ENCODE results near the gene KIAA1328.

The KIAA1328 gene

GRCh38 chr18:37085362-37085761 is 256.4 kb downstream of the KIAA1328 start:
- Histone ChIP-seq H3F3A (ENCODE audit: insufficient read depth) (no peaks in the 10 kb centered on the region), H2AFZ (ENCODE audit: low read depth, low read length, severe bottlenecking) (no peak overlapping the region), H3K79me2 (ENCODE audit: insufficient read depth, low read length) (no peaks in the 10 kb centered on the region), H3K4me2 (ENCODE audit: low read depth, low read length, poor library complexity, severe bottlenecking) (no peak overlapping the region), H3K9me3 (ENCODE audit: insufficient read depth, low read length) (no peaks in the 10 kb centered on the region), H3K27me3 (ENCODE audit: low read length) (no peaks in the 10 kb centered on the region), H3K9me2 (replicated peaks; ENCODE audit: insufficient read depth, low read length) (no peaks in the 10 kb centered on the region), H3K4me3 (ENCODE audit: insufficient read depth, low read length, poor library complexity, severe bottlenecking) (no peak overlapping the region), H4K20me1 (ENCODE audit: low read depth, low read length) (no peaks in the 10 kb centered on the region), H3K36me3 (ENCODE audit: low read length) (no peaks in the 10 kb centered on the region), H3K9ac (ENCODE audit: low read length) (no peak overlapping the region), H3K27ac (ENCODE audit: low read depth, low read length) (no peak overlapping the region)
- no peak for TF ChIP-seq EZH2phosphoT487 (conservative IDR thresholded peaks at IDR 0.05; ENCODE audit: low read length)
- no peak for TF ChIP-seq CTCF (IDR thresholded peaks at IDR 0.05; ENCODE audit: insufficient read depth, low read length, poor library complexity, severe bottlenecking)

DNA sequence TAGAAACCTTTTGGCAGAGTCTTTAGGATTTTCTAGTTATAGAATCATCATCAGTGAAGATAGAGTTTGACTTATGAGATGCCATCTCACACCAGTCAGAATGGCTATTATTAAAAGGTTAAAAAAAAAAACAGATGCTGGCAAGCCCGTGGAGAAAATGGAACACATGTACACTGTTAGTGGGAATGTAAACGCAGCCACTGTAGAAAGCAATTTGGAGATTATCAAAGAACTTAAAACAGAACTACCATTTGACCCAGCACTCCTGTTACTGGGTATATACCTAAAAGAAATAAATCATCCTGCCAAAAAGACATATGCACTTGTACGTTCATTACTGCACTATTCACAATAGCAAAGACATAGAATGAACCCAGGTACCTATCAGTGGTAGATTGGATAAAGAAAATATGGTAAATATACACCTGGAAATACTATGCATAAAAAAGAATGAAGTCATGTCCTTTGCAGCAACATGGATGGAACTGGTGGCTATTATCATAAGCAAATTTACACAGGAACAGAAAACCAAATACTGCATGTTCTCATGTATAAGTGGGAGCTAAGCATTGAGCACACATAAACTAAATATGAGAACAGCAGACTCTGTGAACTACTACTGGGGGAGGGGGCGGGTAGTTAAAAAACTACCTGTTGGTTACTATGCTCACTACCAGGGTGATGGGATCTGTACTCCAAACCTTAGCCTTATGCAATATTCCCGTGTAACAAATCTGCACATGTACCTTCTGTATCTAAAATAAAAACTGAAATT is 279.0 kb downstream of the KIAA1328 start:
- H3K27ac ChIP-seq (ENCODE audit: low read depth, low read length), result no peak overlapping the region
- no peaks in the 10 kb centered on the region for H3K36me3 ChIP-seq (ENCODE audit: low read length)
- H3K9me3 ChIP-seq (ENCODE audit: insufficient read depth, low read length), result no peaks in the 10 kb centered on the region
- no peaks in the 10 kb centered on the region for H4K20me1 ChIP-seq (ENCODE audit: low read depth, low read length)
- no peak overlapping the region for H3K4me2 ChIP-seq (ENCODE audit: low read depth, low read length, poor library complexity, severe bottlenecking)
- H3K9me2 ChIP-seq (replicated peaks; ENCODE audit: insufficient read depth, low read length), result no peaks in the 10 kb centered on the region
- H3K4me3 ChIP-seq (ENCODE audit: insufficient read depth, low read length, poor library complexity, severe bottlenecking), result no peak overlapping the region
- H3K27me3 ChIP-seq (ENCODE audit: low read length), result no peaks in the 10 kb centered on the region
- H2AFZ ChIP-seq (ENCODE audit: low read depth, low read length, severe bottlenecking), result no peak overlapping the region
- no peaks in the 10 kb centered on the region for H3F3A ChIP-seq (ENCODE audit: insufficient read depth)
- H3K79me2 ChIP-seq (ENCODE audit: insufficient read depth, low read length), result no peaks in the 10 kb centered on the region
- no peak for TF ChIP-seq CTCF (IDR thresholded peaks at IDR 0.05; ENCODE audit: insufficient read depth, low read length, poor library complexity, severe bottlenecking)
- no peak overlapping the region for H3K9ac ChIP-seq (ENCODE audit: low read length)

DNA sequence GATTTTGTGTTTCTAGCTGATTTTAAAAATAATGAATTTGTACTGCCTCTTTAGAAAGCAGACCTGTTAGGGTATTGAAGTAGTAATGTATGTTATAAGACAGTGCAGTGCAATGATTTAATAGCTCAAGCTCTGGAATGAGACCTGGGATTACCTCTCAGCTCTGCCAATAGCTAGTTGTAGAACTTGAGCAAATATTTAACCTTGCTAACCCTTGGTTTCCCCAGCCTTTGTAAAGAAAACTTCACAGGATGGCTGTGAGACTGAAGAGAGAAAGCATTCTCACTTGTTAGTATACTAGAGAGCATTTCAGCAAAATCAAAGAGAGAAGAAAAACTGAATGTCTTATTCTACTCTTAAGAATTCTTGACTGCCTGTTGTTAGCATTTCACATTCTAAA is 293.9 kb downstream of the KIAA1328 start:
- Histone ChIP-seq H3K27ac (ENCODE audit: low read depth, low read length) (no peak overlapping the region), H3K9me3 (ENCODE audit: insufficient read depth, low read length) (no peaks in the 10 kb centered on the region), H4K20me1 (ENCODE audit: low read depth, low read length) (no peaks in the 10 kb centered on the region), H2AFZ (ENCODE audit: low read depth, low read length, severe bottlenecking) (no peak overlapping the region), H3K79me2 (ENCODE audit: insufficient read depth, low read length) (no peaks in the 10 kb centered on the region), H3K9ac (ENCODE audit: low read length) (no peak overlapping the region), H3K36me3 (ENCODE audit: low read length) (no peaks in the 10 kb centered on the region), H3K4me2 (ENCODE audit: low read depth, low read length, poor library complexity, severe bottlenecking) (no peak overlapping the region), H3K27me3 (ENCODE audit: low read length) (no peaks in the 10 kb centered on the region), H3K4me3 (ENCODE audit: insufficient read depth, low read length, poor library complexity, severe bottlenecking) (no peak overlapping the region), H3F3A (ENCODE audit: insufficient read depth) (no peaks in the 10 kb centered on the region), H3K9me2 (replicated peaks; ENCODE audit: insufficient read depth, low read length) (no peaks in the 10 kb centered on the region)
- TF ChIP-seq CTCF (IDR thresholded peaks at IDR 0.05; ENCODE audit: insufficient read depth, low read length, poor library complexity, severe bottlenecking), result no peak
- no peak for TF ChIP-seq EZH2phosphoT487 (conservative IDR thresholded peaks at IDR 0.05; ENCODE audit: low read length)
